Measurements from ENCODE around the gene KSR2.
A peak's percentile ranks its signal among the peaks of the same experiment; 100 is the strongest.

The KSR2 gene

DNA sequence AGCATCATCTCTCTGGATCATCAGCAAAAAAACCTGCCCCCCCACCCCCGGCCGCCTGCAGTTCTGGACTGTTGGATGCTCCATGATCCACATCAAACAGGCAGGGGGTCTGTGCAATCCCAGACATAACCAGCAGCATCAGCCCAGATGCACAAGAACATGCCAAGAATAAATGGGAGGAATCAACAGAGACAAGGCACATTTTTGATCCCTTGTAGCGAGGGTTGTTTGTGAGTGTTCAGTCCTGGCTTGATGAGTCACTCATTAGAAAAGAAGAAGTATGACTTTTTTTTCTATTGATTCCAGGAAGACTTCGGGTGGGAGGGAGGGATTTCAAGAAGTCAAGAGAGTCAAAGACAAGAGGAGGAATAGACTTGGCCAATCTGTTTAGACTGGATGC is 244.2 kb downstream of the KSR2 start:
- in situ Hi-C loops (cut with HindIII; ENCODE audit: low sequenced_read_pairs) = no loop called here
- no peak for TF ChIP-seq CTCF (IDR thresholded peaks at IDR 0.05; ENCODE audit: low read depth, low read length)
- peak; percentile 0 for DNase-seq (ENCODE audit: low read depth, low spot score)
- no peak overlapping the region for H3K4me3 ChIP-seq (ENCODE audit: low read depth, low read length)

DNA sequence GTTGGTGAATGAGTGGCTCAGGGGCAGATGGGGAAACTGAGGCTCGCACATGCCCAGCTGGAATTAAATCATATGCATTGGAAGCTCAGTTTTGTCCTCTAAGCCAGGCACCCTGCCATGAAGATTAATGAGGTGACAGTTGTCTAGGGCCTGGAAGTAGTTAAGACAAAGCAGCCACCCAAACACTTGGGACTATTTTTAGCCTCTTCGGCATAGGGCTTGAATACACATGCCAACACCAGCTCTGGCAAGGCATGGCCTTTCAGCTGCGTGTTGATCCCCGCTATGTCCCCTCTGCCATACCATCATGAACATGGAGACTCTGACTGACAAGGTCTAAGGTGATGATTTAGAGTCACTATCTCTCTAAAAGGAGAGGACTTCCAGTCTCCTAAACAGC is 250.2 kb downstream of the KSR2 start:
- TF ChIP-seq CTCF (IDR thresholded peaks at IDR 0.05; ENCODE audit: low read depth, low read length) = no peak
- no peak for DNase-seq (ENCODE audit: low read depth, low spot score)
- no peak overlapping the region for H3K4me3 ChIP-seq (ENCODE audit: low read depth, low read length)
- in situ Hi-C loops (cut with HindIII; ENCODE audit: low sequenced_read_pairs) = no loop called here

- no peak for TF ChIP-seq CTCF (IDR thresholded peaks at IDR 0.05; ENCODE audit: low read depth, low read length)
- no peak overlapping the region for H3K4me3 ChIP-seq (ENCODE audit: low read depth, low read length)
- in situ Hi-C loops (cut with HindIII; ENCODE audit: low sequenced_read_pairs) = no loop called here
- DNase-seq (ENCODE audit: low read depth, low spot score) = no peak
Measured at GRCh38 chr12:117718141-117718540, 250.6 kb downstream of the KSR2 start.

- DNase-seq (ENCODE audit: low read depth, low spot score) = no peak
- no peak overlapping the region for H3K4me3 ChIP-seq (ENCODE audit: low read depth, low read length)
- TF ChIP-seq CTCF (IDR thresholded peaks at IDR 0.05; ENCODE audit: low read depth, low read length) = no peak
- in situ Hi-C loops (cut with HindIII; ENCODE audit: low sequenced_read_pairs) = no loop called here
Measured at GRCh38 chr12:117714203-117714602, 254.6 kb downstream of the KSR2 start.

GRCh38 chr12:117710121-117710520 is 258.7 kb downstream of the KSR2 start:
- TF ChIP-seq CTCF (IDR thresholded peaks at IDR 0.05; ENCODE audit: low read depth, low read length) = no peak
- in situ Hi-C loops (cut with HindIII; ENCODE audit: low sequenced_read_pairs) = no loop called here

DNA sequence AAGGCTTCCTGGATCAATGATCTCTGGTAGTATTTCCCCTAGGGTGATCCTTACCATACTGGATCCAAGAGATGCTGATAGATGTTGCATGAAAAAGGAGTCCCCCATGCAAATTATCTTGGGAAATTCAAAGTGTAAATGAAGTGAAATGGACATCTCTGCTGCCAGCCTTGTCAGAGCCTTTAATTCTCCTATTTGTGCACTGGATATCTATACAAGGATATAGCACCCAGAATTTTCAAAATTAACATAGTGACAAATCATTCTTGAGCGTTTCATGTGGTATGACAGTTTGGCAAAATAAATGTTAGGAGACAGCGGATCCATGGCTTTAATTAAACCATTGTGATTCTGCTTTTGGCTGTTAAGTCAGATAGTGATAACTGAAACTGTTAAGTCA is 260.9 kb downstream of the KSR2 start:
- no peak overlapping the region for H3K4me3 ChIP-seq (ENCODE audit: low read depth, low read length)
- no peak for DNase-seq (ENCODE audit: low read depth, low spot score)
- in situ Hi-C loops (cut with HindIII; ENCODE audit: low sequenced_read_pairs) = no loop called here
- TF ChIP-seq CTCF (IDR thresholded peaks at IDR 0.05; ENCODE audit: low read depth, low read length) = no peak

More at GRCh38 chr12:117710121-117710520, 258.7 kb downstream of the KSR2 start:
- no peak overlapping the region for H3K4me3 ChIP-seq (ENCODE audit: low read depth, low read length)
- DNase-seq (ENCODE audit: low read depth, low spot score) = no peak

DNA sequence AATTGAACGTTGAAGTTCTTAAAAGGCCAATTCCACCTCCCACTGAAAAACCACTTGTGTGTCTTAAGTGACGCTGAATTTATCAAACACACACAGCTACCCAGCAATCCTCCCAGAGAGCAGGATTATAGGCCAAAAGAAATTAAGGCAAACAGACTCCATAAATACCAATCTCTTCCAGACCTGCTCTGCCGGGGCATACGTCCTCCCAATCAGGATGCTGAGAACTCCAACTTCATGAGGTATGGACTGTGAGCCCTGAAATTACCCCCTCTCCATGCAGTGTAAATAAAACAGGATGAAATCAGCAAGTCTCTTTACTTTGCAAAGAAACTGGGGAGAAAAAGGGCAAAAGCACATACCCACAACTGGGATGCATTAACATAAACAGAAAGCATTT is 265.2 kb downstream of the KSR2 start:
- no peak for DNase-seq (ENCODE audit: low read depth, low spot score)
- H3K4me3 ChIP-seq (ENCODE audit: low read depth, low read length) = no peak overlapping the region
- in situ Hi-C loops (cut with HindIII; ENCODE audit: low sequenced_read_pairs) = no loop called here
- no peak for TF ChIP-seq CTCF (IDR thresholded peaks at IDR 0.05; ENCODE audit: low read depth, low read length)

Measured in astrocyte of the spinal cord (primary cell).